Measurements from ENCODE around the gene RORB. TPM values are rescaled to one million over a fixed set of nuclear protein-coding genes. Genes with fewer than 3 reads are reported as not detected.

The RORB gene
- polyA plus RNA-seq = not detected

DNA sequence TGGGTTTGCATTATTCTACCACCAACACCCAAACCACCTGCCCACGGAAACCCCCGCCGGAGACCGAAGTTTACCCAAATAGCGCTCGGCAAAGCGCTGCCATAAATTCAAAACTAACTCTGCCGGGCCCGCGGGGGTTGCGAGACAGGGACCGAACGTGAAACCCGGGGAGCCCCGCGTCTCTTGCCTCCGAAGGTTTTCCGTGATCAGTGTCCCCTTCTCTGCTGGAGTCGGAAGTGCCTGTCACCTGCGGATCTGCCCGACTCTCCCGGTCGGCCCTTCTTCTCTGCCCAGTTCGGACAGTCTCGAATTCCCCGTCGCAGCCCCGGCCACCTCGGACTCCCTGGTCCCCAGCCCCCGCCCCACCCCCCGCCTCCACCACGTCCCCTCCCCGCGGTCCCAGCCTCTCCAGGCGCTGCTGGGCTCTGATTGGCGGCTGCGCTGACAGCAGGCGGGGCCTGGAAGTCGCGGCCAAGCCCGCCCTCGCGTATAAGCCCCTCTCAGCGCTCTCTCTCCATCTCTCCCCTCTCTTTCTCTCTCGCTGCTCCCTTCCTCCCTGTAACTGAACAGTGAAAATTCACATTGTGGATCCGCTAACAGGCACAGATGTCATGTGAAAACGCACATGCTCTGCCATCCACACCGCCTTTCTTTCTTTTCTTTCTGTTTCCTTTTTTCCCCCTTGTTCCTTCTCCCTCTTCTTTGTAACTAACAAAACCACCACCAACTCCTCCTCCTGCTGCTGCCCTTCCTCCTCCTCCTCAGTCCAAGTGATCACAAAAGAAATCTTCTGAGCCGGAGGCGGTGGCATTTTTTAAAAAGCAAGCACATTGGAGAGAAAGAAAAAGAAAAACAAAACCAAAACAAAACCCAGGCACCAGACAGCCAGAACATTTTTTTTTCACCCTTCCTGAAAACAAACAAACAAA lies at the start of gene RORB:
RORB (plus strand) TSS at position 517 of the 929 bp plus-strand sequence. CDS start 642 bp downstream, outside the sequence.
- Mint-ChIP-seq H3K36me3 (no peaks in the 10 kb centered on the region), H3K27ac (peak within 1 kb of the TSS in 1 of 3 donors; percentile 8), H3K27me3 (peaks cover 38% of the 10 kb centered on the region), H3K9me3 (no peaks in the 10 kb centered on the region), H3K4me1 (peaks cover 6 to 20% (median 10%) of the 10 kb centered on the region in 3 donors), H3K4me3 (peak within 1 kb of the TSS; percentile 84 to 96 (median 88))

DNA sequence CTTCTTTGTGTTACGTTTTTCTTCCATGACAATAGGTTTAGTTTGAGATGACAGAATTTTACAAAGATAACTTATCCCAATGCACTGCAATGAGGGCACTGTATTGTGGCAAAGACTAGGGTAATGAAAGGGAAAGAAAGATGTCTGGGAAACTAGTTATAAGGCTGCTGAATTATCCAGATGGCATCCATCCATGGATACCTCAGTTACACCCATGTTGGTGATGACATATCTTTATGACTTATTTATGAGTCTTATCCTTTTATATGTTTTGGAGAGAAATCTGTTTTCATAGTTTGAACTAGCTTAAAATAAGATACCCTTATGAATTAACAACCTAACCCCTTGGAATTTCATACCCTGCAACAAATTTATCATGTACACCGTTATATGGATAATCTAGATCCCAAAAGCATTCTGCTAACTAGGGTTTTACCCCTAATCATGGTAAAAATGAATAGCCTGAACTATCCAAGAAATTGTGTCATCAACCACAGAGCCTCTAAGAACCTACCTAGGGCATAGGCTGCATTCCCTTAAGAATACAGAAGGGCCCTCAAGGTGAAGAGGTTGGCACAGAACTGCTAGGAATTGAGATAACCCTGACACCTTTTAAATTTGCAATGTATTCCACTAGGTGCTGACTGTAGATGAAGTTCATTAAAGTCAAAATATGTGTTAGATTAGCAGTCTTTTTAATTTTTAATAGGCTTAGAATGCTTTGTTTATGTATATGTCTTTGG lies 49.5 kb upstream of the RORB start:
- no peak overlapping the region for H3K4me3 Mint-ChIP-seq
- H3K27ac Mint-ChIP-seq = no peak overlapping the region
- H3K4me1 Mint-ChIP-seq = no peaks in the 10 kb centered on the region
- H3K9me3 Mint-ChIP-seq = peaks cover 0 to 3% (median 0%) of the 10 kb centered on the region in 3 donors
- peaks cover 1% of the 10 kb centered on the region for H3K36me3 Mint-ChIP-seq
- no peaks in the 10 kb centered on the region for H3K27me3 Mint-ChIP-seq

DNA sequence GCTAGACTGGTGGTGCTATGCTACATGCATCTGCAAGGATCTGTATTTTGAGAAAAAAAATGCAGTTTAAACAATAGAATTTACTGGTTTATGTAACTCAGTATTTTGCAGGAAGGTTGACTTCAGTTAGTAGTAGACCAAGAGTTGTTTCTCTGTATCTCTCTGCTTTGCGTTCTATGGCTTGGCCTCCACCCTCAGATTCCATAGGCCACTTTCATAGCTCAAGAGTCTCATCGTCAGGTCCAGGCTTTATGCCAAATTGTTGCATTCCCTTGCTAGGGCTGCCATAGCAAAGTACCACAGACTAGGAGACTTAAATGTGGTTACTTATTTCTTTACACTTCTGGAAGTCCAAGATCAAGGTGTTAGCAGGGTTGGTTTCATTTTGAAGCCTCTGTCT lies 48.1 kb upstream of the RORB start:
- peaks cover 1% of the 10 kb centered on the region for H3K36me3 Mint-ChIP-seq
- no peaks in the 10 kb centered on the region for H3K27me3 Mint-ChIP-seq
- peaks cover 0 to 3% (median 0%) of the 10 kb centered on the region in 3 donors for H3K9me3 Mint-ChIP-seq
- H3K4me1 Mint-ChIP-seq = no peaks in the 10 kb centered on the region
- no peak overlapping the region for H3K4me3 Mint-ChIP-seq
- no peak overlapping the region for H3K27ac Mint-ChIP-seq

DNA sequence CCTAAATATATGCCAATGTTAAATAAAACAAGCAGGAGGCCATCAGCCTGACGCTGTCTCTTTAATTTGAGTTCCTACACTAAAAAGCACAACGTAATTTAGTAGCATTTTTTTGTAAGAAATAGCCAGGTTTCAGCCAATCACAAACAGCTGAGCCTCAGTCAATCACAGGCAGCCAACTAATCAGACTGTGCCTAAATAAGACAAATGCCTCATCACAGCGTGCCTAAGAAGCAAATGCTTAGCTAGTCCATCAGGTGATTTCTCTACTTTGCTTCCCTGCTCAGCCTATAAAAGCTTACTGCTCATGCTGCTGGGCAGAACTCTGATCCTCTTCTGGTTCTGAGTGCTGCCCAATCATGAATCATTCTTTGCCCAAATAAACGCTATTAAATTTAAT lies 38.3 kb upstream of the RORB start:
- peaks cover 0 to 1% (median 0%) of the 10 kb centered on the region in 3 donors for H3K9me3 Mint-ChIP-seq

DNA sequence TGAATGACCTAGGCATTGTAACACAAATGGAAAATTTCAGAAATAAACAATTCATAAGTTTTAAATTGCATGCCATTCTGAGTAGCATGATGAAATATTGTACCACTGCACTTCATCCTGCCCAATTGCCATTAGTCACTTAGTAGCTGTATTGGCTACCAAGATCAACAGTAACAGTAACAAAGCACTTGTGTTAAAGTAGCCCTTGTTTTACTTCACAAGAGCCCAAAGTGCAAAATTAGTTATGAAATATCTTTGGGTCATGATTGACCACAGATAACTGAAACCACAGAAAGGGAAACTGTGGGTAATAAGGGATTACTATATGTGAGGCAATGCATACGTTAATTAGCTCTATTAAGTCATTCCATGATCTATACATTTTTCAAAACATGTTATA lies 33.3 kb upstream of the RORB start:
- no peaks in the 10 kb centered on the region for H3K27me3 Mint-ChIP-seq
- H3K4me1 Mint-ChIP-seq = no peaks in the 10 kb centered on the region
- peaks cover 0 to 3% (median 0%) of the 10 kb centered on the region in 3 donors for H3K9me3 Mint-ChIP-seq
- H3K4me3 Mint-ChIP-seq = no peak overlapping the region
- H3K27ac Mint-ChIP-seq = no peak overlapping the region
- H3K36me3 Mint-ChIP-seq = no peaks in the 10 kb centered on the region

More for the DNA sequence above, 38.3 kb upstream of the RORB start:
- Mint-ChIP-seq H3K4me3 (no peak overlapping the region), H3K36me3 (no peaks in the 10 kb centered on the region), H3K27me3 (no peaks in the 10 kb centered on the region), H3K27ac (no peak overlapping the region), H3K4me1 (no peaks in the 10 kb centered on the region)

DNA sequence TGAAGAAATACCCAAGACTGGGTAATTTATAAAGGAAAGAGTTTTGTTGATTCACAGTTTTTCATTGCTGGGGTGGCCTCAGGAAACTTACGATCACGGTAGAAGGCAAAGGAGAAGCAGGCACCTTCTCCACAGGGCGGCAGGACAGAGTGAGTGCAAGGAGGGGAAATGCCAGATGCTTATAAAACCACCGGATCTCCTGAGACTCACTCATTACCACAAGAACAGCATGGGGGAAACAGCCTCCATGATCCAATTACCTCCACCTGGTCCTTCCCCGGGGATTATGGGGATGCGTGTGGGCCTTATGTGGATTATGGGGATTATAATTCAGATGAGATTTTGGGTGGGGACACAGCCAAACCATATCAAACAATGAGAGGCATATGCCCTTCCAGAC lies 18.5 kb upstream of the RORB start:
- Mint-ChIP-seq H3K4me1 (no peaks in the 10 kb centered on the region), H3K9me3 (peaks cover 2 to 6% (median 3%) of the 10 kb centered on the region in 3 donors), H3K4me3 (no peak overlapping the region), H3K36me3 (no peaks in the 10 kb centered on the region), H3K27ac (no peak overlapping the region), H3K27me3 (peaks cover 7% of the 10 kb centered on the region)

DNA sequence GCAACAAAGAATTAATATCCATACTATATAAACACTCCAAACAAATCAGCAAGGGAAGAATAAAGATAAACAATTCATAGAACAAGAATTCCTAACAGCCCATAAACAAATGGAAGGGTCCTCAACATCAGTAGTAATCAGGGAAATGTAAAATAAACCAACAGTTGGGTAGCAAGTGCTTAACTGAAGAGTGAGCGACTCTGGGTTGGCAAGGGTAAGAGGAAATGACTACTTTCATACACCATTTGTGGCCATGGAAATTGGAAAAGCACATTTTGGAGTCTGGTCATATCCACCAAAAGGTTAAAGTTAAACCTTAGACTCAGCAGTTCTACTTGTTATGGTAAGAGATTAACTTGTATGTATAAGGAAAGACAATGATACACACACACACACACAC lies 17.4 kb upstream of the RORB start:
- Mint-ChIP-seq H3K4me3 (no peak overlapping the region), H3K36me3 (no peaks in the 10 kb centered on the region), H3K27ac (no peak overlapping the region), H3K9me3 (peaks cover 2 to 6% (median 3%) of the 10 kb centered on the region in 3 donors), H3K4me1 (no peaks in the 10 kb centered on the region), H3K27me3 (peaks cover 7% of the 10 kb centered on the region)

DNA sequence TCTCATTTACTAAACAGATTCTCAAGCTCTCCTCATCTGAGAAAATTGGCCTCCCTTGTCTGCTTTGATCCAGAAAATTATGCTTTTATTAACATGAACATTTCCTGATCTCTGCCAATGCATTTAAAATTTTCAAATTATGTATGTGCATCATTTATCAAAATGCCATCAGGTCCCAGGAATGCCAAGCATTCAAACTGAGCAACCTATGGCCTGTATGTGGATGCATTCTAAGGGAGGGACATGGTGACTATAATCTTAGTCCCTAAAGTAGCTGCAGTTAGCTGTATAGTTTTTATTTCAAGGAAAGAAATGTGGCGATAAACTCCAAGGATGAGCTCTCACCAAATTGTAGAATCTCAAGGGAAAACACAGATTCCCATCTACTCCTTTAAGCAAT lies 9.7 kb upstream of the RORB start:
- H3K4me3 Mint-ChIP-seq = no peak overlapping the region
- H3K4me1 Mint-ChIP-seq = no peaks in the 10 kb centered on the region
- H3K27ac Mint-ChIP-seq = no peak overlapping the region
- no peaks in the 10 kb centered on the region for H3K36me3 Mint-ChIP-seq
- no peaks in the 10 kb centered on the region for H3K9me3 Mint-ChIP-seq
- H3K27me3 Mint-ChIP-seq = no peaks in the 10 kb centered on the region

DNA sequence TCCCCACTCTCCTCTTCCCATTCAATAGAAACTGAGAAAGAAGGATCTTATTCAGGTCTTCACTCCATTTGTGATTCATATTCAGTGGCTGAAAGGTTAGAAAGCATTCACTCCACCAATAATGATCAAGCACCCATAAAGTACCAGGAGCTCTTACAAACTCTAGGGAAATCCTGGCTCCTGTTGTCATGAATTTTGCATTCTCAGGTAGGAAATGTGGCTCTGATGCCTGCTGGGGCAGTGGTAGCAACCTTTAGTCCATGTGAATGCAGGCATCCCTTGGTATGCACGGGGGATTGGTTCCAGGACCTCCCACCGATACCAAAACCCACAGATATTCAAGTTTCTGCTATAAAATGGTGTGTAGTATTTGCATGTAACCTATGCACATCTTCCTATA lies 3.6 kb upstream of the RORB start:
- no peaks in the 10 kb centered on the region for H3K9me3 Mint-ChIP-seq
- H3K4me1 Mint-ChIP-seq = peaks cover 6% of the 10 kb centered on the region in 3 donors
- H3K4me3 Mint-ChIP-seq = no peak overlapping the region
- H3K27me3 Mint-ChIP-seq = peaks cover 13% of the 10 kb centered on the region
- H3K36me3 Mint-ChIP-seq = no peaks in the 10 kb centered on the region
- H3K27ac Mint-ChIP-seq = no peak overlapping the region

DNA sequence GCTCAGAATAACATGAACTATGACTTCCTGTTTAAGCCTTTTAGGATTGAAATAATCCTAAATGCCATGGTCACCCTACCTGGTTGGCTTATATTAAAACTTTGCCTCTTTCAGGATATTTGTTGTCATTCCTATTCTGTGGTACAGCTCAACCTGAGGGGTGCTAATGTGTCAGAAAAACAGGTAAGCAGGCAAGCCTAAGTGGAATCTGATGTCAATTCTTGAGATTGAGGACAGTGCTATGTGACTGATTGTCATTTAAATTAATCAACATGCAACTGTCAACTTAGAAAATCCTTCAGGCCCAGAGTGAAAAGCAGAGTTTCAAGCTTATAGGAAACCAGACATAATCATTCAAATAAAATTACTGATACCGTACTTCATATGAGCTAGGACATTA lies 2.6 kb upstream of the RORB start:
- peaks cover 6 to 12% (median 9%) of the 10 kb centered on the region in 3 donors for H3K4me1 Mint-ChIP-seq
- no peaks in the 10 kb centered on the region for H3K9me3 Mint-ChIP-seq
- H3K27me3 Mint-ChIP-seq = peaks cover 21% of the 10 kb centered on the region
- H3K27ac Mint-ChIP-seq = no peak overlapping the region
- no peak overlapping the region for H3K4me3 Mint-ChIP-seq
- H3K36me3 Mint-ChIP-seq = no peaks in the 10 kb centered on the region

DNA sequence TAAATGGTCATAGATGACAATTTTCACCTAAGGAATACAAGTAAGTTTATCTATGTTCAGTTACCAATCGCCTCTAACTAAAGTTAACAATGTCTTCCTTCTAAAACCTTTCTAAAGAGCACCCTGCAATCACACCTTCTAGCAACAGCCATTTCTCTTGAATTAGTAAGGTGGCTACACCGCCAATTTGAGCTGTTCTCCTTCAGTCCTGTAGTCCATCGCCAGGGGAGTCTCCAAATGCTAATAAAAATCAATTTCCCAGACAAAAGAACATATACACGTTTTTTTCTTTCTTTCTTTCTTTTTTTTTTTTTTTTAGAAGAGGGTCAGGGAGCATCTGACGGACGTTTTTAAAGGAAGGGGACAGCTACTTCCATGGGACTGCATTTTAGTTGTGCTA lies 729 bp upstream of the RORB start:
- H3K4me1 Mint-ChIP-seq = peaks cover 6 to 20% (median 10%) of the 10 kb centered on the region in 3 donors
- H3K36me3 Mint-ChIP-seq = no peaks in the 10 kb centered on the region
- no peaks in the 10 kb centered on the region for H3K9me3 Mint-ChIP-seq
- H3K27me3 Mint-ChIP-seq = peaks cover 38% of the 10 kb centered on the region
- H3K27ac Mint-ChIP-seq = no peak overlapping the region
- H3K4me3 Mint-ChIP-seq = peak overlapping the region; percentile 84 to 96 (median 88)

DNA sequence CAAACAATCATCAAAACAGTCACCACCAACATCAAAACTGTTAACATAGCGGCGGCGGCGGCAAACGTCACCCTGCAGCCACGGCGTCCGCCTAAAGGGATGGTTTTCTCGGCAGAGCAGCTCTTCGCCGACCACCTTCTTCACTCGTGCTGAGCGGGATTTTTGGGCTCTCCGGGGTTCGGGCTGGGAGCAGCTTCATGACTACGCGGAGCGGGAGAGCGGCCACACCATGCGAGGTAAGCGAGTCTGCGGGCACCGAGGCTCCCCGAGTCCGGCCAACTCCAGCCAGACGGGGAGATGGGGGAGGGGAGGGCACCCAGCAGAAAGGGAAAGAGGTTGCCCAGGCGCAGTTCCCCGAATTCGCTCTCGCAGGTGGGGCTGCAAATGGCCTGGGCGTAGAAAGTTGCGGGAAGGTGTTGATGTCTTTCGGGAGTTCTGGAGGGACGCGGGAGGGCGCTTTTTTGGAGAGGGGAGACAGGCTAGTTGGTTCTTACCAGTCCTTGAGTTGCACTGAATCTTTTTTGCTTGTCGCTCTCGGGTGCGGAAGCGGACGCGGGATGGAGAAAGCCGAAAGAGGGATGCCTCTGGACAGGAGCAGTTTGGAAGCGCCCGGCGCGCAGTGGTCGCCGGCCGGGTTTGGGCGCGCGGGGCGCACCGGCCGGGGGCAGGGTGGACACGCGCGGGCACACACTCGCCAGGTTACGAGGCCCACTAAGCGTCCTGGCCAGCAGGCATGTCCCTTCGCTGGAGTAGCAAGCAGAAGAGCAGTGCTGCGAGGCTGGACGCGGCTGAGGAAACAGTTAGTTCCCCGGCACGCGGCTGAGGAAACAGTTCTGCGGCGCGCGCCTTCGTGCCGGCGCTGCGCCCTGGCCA lies 849 bp downstream of the RORB start:
- H3K36me3 Mint-ChIP-seq = no peaks in the 10 kb centered on the region
- peaks cover 40% of the 10 kb centered on the region for H3K27me3 Mint-ChIP-seq
- H3K9me3 Mint-ChIP-seq = no peaks in the 10 kb centered on the region
- H3K4me3 Mint-ChIP-seq = peak overlapping the region; percentile 84 to 96 (median 88)
- peaks cover 6 to 20% (median 10%) of the 10 kb centered on the region in 3 donors for H3K4me1 Mint-ChIP-seq
- peak overlapping the region in 1 of 3 donors; percentile 8 for H3K27ac Mint-ChIP-seq

DNA sequence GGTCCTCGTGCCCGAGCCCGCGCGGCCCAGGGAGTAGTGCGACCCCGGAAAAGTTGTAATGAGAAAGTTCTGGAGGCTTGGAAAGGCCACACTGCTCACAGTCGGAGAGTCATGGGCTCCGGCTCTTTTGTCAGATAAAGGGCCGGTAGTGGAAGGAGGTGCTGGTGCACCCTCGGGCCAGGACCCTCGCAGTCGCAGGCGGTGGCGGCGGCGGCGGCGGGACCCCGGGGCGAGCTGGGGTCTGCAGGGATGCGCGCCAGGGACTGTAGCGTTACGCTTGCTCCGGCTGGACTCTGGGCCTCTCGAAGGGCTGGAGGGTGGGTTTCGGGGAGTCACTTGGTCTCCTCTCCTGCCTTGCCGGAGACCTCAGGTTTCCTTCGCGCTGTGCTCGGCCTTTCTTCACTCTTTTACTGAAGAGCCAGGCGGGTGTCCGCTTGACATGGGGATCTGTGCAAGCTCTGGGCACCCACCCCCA lies 1.5 kb downstream of the RORB start:
- peak overlapping the region in 1 of 3 donors; percentile 78 for H3K27ac Mint-ChIP-seq
- H3K27me3 Mint-ChIP-seq = peaks cover 40% of the 10 kb centered on the region
- no peaks in the 10 kb centered on the region for H3K36me3 Mint-ChIP-seq
- no peaks in the 10 kb centered on the region for H3K9me3 Mint-ChIP-seq
- H3K4me3 Mint-ChIP-seq = peak overlapping the region; percentile 70 to 92 (median 86)
- H3K4me1 Mint-ChIP-seq = peaks cover 6 to 20% (median 10%) of the 10 kb centered on the region in 3 donors

DNA sequence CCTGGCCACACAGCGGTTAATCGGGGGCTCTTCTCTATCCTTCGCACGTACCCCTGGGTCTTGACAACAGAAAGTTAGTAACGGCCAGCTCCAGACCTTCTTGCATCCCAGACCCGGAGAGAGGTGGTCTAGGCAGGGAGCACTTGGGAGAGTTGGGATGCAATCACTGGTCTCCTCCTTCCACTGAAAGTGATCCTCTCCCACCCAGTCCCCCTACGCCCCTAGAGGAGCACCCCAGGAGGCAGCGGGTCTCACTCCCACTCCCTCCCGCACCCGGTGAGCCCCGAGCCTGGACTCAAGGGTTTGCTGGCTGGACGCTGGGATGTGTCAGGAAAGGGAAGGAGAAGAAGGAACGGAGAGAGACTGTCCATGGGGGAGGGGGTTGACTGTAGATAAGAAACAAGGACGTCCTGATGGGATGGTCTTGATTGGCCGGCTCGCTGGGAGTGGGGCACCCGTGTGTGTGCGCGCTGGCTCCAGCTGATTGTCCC lies 2.0 kb downstream of the RORB start:
- peaks cover 40% of the 10 kb centered on the region for H3K27me3 Mint-ChIP-seq
- H3K9me3 Mint-ChIP-seq = no peaks in the 10 kb centered on the region
- peak overlapping the region in 1 of 3 donors; percentile 78 for H3K27ac Mint-ChIP-seq
- peaks cover 6 to 20% (median 10%) of the 10 kb centered on the region in 3 donors for H3K4me1 Mint-ChIP-seq
- peak overlapping the region; percentile 66 to 92 (median 78) for H3K4me3 Mint-ChIP-seq
- H3K36me3 Mint-ChIP-seq = no peaks in the 10 kb centered on the region
